GM23338 (cell line): ENCODE measurements around the gene EXOC3L4. TPM values are rescaled to one million over a fixed set of nuclear protein-coding genes. Genes with fewer than 3 reads are reported as not detected.

Experiments used
- ATAC-seq: fragments of 200-7000 bp; cut with Tn5 transposase; 3 replicates; pipeline ENCODE4 v1.9.1; 2020
- DNase-seq: peaks from one replicate; pipeline ENCODE4 v3.0.0-alpha.2; 2015; ENCODE audit warnings: low spot score
- H2AFZ ChIP-seq: fragments of 200-600 bp; sonication (generic); 2 replicates; pipeline ENCODE4 v1.8.0; 2016; ENCODE audit warnings: antibody characterized with exemption, mild to moderate bottlenecking, moderate library complexity
- H3F3A ChIP-seq: fragments of 200-600 bp; sonication (generic); replicated peaks from 2 replicates; pipeline ENCODE4 v1.8.0; 2017; ENCODE audit warnings: antibody characterized with exemption, mixed run types, low read depth
- H3K27ac ChIP-seq: fragments of 200-600 bp; sonication (generic); 2 replicates; pipeline ENCODE4 v1.6.1; 2016; ENCODE audit warnings: low read depth
- H3K27me3 ChIP-seq: fragments of 200-600 bp; sonication (generic); 2 replicates; pipeline ENCODE4 v1.8.0; 2016; ENCODE audit warnings: mild to moderate bottlenecking, mixed run types, moderate library complexity; ENCODE audit not compliant: insufficient read depth
- H3K36me3 ChIP-seq: fragments of 200-600 bp; sonication (generic); 2 replicates; pipeline ENCODE4 v1.8.0; 2016; ENCODE audit warnings: mild to moderate bottlenecking; ENCODE audit not compliant: insufficient read depth
- H3K4me1 ChIP-seq: fragments of 200-600 bp; sonication (generic); 2 replicates; pipeline ENCODE4 v1.8.0; 2016; ENCODE audit warnings: mild to moderate bottlenecking, moderate library complexity; ENCODE audit not compliant: insufficient read depth
- H3K4me2 ChIP-seq: fragments of 200-600 bp; sonication (generic); 2 replicates; pipeline ENCODE4 v1.7.1; 2017; ENCODE audit warnings: mixed run types
- H3K4me3 ChIP-seq: fragments of 200-600 bp; sonication (generic); 2 replicates; pipeline ENCODE4 v1.6.1; 2016; ENCODE audit warnings: mixed run types
- H3K79me2 ChIP-seq: fragments of 200-600 bp; sonication (generic); replicated peaks from 2 replicates; pipeline ENCODE4 v1.8.0; 2017; ENCODE audit warnings: mild to moderate bottlenecking; ENCODE audit not compliant: insufficient read depth
- H3K9me2 ChIP-seq: fragments of 200-600 bp; sonication (generic); 2 replicates; pipeline ENCODE4 v1.8.0; 2017; ENCODE audit not compliant: insufficient read depth
- H4K20me1 ChIP-seq: fragments of 200-600 bp; sonication (generic); replicated peaks from 2 replicates; pipeline ENCODE4 v1.8.0; 2017; ENCODE audit warnings: mild to moderate bottlenecking; ENCODE audit not compliant: insufficient read depth
- H3K27ac Mint-ChIP-seq: 2 replicates; pipeline ENCODE4 v1.8.0; 2020; ENCODE audit warnings: inconsistent platforms, mild to moderate bottlenecking, moderate library complexity, mixed read lengths
- H3K27me3 Mint-ChIP-seq: 3 replicates; pipeline ENCODE4 v1.8.0; 2022; ENCODE audit warnings: low read depth, mild to moderate bottlenecking, moderate library complexity, mixed read lengths, inconsistent platforms; ENCODE audit not compliant: insufficient read depth, poor library complexity
- H3K36me3 Mint-ChIP-seq: 3 replicates; pipeline ENCODE4 v1.8.0; 2021; ENCODE audit warnings: low read depth, mild to moderate bottlenecking, inconsistent platforms, moderate library complexity, mixed read lengths
- H3K4me1 Mint-ChIP-seq: 3 replicates; pipeline ENCODE4 v1.8.0; 2020; ENCODE audit warnings: mild to moderate bottlenecking, inconsistent platforms, mixed read lengths
- H3K4me3 Mint-ChIP-seq: 3 replicates; pipeline ENCODE4 v1.8.0; 2021; ENCODE audit warnings: moderate library complexity, mild to moderate bottlenecking, inconsistent platforms, mixed read lengths
- H3K9me3 Mint-ChIP-seq: 3 replicates; pipeline ENCODE4 v1.8.0; 2020; ENCODE audit warnings: moderate library complexity, mild to moderate bottlenecking, inconsistent platforms, mixed read lengths
- CREB1 ChIP-seq: fragments of 250-450 bp; sonication (Bioruptor Pico); IDR thresholded peaks from 2 replicates; pipeline ENCODE4 v1.5.0; 2020; ENCODE audit warnings: low read depth, mild to moderate bottlenecking, moderate library complexity
- EZH2 ChIP-seq: fragments of 200-600 bp; sonication (generic); IDR thresholded peaks from one replicate; pipeline ENCODE4 v1.8.0; 2017; ENCODE audit warnings: antibody characterized with exemption, mild to moderate bottlenecking, low read depth; ENCODE audit not compliant: unreplicated experiment
- EZH2phosphoT487 ChIP-seq: fragments of 200-600 bp; sonication (generic); IDR thresholded peaks from one replicate; pipeline ENCODE4 v1.8.1; 2018; ENCODE audit warnings: antibody characterized with exemption; ENCODE audit not compliant: unreplicated experiment
- JUNB ChIP-seq: IDR thresholded peaks from one replicate; pipeline ENCODE4 v1.6.1; 2016; ENCODE audit warnings: antibody characterized with exemption; ENCODE audit not compliant: unreplicated experiment
- NANOG ChIP-seq: IDR thresholded peaks from 2 replicates; pipeline ENCODE4 v1.6.1; 2016; ENCODE audit warnings: antibody characterized with exemption, borderline replicate concordance
- POLR2AphosphoS5 ChIP-seq: IDR thresholded peaks from 2 replicates; pipeline ENCODE4 v1.6.1; 2016; ENCODE audit warnings: antibody characterized with exemption, low read depth
- STAT1 ChIP-seq: IDR thresholded peaks from one replicate; pipeline ENCODE4 v1.6.1; 2016; ENCODE audit warnings: antibody characterized with exemption; ENCODE audit not compliant: unreplicated experiment
- ZNF114 ChIP-seq: fragments of 250-450 bp; sonication (Bioruptor Pico); IDR thresholded peaks from 2 replicates; pipeline ENCODE4 v1.5.0; 2020; ENCODE audit warnings: mild to moderate bottlenecking, moderate library complexity
- ZNF331 ChIP-seq: fragments of 250-450 bp; sonication (Bioruptor Pico); IDR thresholded peaks from 2 replicates; pipeline ENCODE4 v1.5.0; 2020; ENCODE audit warnings: low read depth, mild to moderate bottlenecking, moderate library complexity
- polyA plus RNA-seq: library from polyadenylated mRNA; unstranded; fragments of >200 nt; fragmentation: Nextera tagmentation; extraction: Ambion mirVana; gene quantifications from 2 replicates; pipeline ENCODE4 v1.2.1, GENCODE V29; 2016
- total RNA-seq: library from RNA; depleted of rRNA; stranded (reverse); fragments of >200 nt; shearing (Covaris generic); gene quantifications from 2 replicates; pipeline ENCODE4 v1.2.3, GENCODE V29; 2014
- TF ChIP-seq, protein P1 (sequence below), 2 experiments: fragments of 200-600 bp in 1 of 2; sonication (generic) in 1 of 2; conservative IDR thresholded peaks; 2 replicates each; pipeline versions ENCODE4 v1.5.1 to v1.6.1; 2016 to 2017; ENCODE audit warnings: antibody characterized with exemption in 2 of 2, low read depth in 2 of 2, mild to moderate bottlenecking in 2 of 2, moderate library complexity in 1 of 2
- TF ChIP-seq, protein P2 (sequence below): IDR thresholded peaks from 2 replicates; pipeline ENCODE4 v1.6.1; 2016; ENCODE audit warnings: antibody characterized with exemption
- TF ChIP-seq, protein P3 (sequence below): fragments of 250-450 bp; sonication (Bioruptor Pico); IDR thresholded peaks from 2 replicates; pipeline ENCODE4 v1.5.0; 2020; ENCODE audit warnings: mild to moderate bottlenecking, moderate library complexity

Gene EXOC3L4
- total and polyA plus RNA-seq, 2 experiments from 2014 or later: not detected

DNA sequence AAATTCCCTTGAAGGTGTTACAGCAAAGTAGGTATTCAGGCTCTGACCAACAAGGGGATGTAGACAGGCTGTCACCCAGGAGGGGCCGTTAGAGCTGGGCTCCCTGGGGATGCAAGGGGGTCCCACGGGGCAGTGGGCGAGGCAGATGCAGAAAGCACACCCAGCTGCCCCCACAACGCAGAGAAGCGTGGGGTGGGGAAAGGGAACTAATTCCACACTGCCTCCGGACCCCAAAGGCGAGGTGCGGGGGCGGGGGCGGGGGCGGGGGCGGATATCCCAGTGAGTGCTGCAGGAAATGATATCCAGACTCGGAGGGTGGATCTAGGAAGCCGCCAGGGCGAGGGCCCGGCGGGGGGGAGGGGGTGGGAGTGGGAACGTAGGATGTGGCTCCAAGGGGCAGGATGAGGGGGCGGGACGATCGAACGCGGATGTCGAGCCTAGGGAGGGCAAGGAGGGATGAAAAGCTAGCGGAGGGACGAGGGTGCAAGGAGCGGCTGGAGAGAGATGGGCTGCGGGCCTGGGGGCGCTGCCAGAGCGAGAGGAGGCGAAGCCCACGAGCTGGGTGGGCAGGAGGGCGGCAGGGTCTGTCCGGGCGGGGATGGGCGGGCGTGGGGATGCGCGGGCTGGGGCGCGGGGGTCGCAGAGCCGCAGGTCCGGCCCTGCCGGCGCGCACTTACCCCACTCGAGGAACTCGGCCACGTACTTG lies 38.0 kb upstream of the EXOC3L4 start (continued):
- TF ChIP-seq, protein P1, sequence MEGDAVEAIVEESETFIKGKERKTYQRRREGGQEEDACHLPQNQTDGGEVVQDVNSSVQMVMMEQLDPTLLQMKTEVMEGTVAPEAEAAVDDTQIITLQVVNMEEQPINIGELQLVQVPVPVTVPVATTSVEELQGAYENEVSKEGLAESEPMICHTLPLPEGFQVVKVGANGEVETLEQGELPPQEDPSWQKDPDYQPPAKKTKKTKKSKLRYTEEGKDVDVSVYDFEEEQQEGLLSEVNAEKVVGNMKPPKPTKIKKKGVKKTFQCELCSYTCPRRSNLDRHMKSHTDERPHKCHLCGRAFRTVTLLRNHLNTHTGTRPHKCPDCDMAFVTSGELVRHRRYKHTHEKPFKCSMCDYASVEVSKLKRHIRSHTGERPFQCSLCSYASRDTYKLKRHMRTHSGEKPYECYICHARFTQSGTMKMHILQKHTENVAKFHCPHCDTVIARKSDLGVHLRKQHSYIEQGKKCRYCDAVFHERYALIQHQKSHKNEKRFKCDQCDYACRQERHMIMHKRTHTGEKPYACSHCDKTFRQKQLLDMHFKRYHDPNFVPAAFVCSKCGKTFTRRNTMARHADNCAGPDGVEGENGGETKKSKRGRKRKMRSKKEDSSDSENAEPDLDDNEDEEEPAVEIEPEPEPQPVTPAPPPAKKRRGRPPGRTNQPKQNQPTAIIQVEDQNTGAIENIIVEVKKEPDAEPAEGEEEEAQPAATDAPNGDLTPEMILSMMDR (conservative IDR thresholded peaks at IDR 0.05; ENCODE audit: low read depth in 2 of 2): no peak
- no peak for TF ChIP-seq CREB1 (CRISPR knock-in tag)

DNA sequence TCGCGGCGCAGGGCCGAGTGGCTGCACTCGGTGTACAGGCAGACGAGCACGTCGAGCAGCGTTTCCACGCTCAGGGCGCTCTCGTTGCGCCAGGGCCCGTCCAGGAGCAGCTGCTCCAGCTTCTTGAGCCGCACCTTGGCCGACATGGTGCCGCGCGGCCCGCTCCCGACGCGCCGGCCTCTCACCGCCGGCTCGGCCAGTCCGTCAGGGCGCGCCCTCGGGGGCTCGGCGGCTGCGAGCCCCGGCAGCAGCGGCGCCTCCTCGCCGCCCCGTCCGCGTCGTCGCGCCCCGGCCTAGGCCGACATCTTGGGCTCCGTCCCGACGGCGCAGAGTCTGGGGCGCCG lies 37.5 kb upstream of the EXOC3L4 start:
- ATAC-seq (peak; percentile 3; the same call in 2 of the 3 replicates), DNase-seq (no peak)
- peaks cover 4% of the 10 kb centered on the region; the same call in 1 of the 3 replicates for H3K36me3 Mint-ChIP-seq
- peaks cover 44% of the 10 kb centered on the region for H3K79me2 ChIP-seq
- H3K27me3 ChIP-seq: no peaks in the 10 kb centered on the region
- no peak overlapping the region for H2AFZ ChIP-seq
- no peaks in the 10 kb centered on the region for H3K9me2 ChIP-seq
- H3K4me1 ChIP-seq: peaks cover 14% of the 10 kb centered on the region
- peaks cover 8% of the 10 kb centered on the region for H3K27me3 Mint-ChIP-seq
- H4K20me1 ChIP-seq: peaks cover 36% of the 10 kb centered on the region
- no peaks in the 10 kb centered on the region for H3K36me3 ChIP-seq
- peaks cover 25% of the 10 kb centered on the region for H3K4me1 Mint-ChIP-seq
- H3K27ac ChIP-seq: no peak overlapping the region
- H3K9me3 Mint-ChIP-seq: no peaks in the 10 kb centered on the region
- no peak overlapping the region for H3K27ac Mint-ChIP-seq
- H3K4me2 ChIP-seq: peak overlapping the region; percentile 91
- peak overlapping the region; percentile 70 for H3K4me3 ChIP-seq
- H3F3A ChIP-seq: 0 out of 2 replicates have a peak, but pooled peaks cover 7% of the 10 kb centered on the region
- H3K4me3 Mint-ChIP-seq: peak overlapping the region; percentile 90; the same call in 2 of the 3 replicates
- TF ChIP-seq, protein P2, sequence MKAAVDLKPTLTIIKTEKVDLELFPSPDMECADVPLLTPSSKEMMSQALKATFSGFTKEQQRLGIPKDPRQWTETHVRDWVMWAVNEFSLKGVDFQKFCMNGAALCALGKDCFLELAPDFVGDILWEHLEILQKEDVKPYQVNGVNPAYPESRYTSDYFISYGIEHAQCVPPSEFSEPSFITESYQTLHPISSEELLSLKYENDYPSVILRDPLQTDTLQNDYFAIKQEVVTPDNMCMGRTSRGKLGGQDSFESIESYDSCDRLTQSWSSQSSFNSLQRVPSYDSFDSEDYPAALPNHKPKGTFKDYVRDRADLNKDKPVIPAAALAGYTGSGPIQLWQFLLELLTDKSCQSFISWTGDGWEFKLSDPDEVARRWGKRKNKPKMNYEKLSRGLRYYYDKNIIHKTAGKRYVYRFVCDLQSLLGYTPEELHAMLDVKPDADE: no peak
- TF ChIP-seq NANOG (no peak), STAT1 (no peak), CREB1 (CRISPR knock-in tag) (no peak), JUNB (no peak), EZH2phosphoT487 (no peak), ZNF331 (CRISPR knock-in tag) (no peak), EZH2 (no peak), ZNF114 (no peak), POLR2AphosphoS5 (no peak)
- TF ChIP-seq, protein P1 (conservative IDR thresholded peaks at IDR 0.05; ENCODE audit: low read depth in 2 of 2): no peak
- TF ChIP-seq, protein P3, sequence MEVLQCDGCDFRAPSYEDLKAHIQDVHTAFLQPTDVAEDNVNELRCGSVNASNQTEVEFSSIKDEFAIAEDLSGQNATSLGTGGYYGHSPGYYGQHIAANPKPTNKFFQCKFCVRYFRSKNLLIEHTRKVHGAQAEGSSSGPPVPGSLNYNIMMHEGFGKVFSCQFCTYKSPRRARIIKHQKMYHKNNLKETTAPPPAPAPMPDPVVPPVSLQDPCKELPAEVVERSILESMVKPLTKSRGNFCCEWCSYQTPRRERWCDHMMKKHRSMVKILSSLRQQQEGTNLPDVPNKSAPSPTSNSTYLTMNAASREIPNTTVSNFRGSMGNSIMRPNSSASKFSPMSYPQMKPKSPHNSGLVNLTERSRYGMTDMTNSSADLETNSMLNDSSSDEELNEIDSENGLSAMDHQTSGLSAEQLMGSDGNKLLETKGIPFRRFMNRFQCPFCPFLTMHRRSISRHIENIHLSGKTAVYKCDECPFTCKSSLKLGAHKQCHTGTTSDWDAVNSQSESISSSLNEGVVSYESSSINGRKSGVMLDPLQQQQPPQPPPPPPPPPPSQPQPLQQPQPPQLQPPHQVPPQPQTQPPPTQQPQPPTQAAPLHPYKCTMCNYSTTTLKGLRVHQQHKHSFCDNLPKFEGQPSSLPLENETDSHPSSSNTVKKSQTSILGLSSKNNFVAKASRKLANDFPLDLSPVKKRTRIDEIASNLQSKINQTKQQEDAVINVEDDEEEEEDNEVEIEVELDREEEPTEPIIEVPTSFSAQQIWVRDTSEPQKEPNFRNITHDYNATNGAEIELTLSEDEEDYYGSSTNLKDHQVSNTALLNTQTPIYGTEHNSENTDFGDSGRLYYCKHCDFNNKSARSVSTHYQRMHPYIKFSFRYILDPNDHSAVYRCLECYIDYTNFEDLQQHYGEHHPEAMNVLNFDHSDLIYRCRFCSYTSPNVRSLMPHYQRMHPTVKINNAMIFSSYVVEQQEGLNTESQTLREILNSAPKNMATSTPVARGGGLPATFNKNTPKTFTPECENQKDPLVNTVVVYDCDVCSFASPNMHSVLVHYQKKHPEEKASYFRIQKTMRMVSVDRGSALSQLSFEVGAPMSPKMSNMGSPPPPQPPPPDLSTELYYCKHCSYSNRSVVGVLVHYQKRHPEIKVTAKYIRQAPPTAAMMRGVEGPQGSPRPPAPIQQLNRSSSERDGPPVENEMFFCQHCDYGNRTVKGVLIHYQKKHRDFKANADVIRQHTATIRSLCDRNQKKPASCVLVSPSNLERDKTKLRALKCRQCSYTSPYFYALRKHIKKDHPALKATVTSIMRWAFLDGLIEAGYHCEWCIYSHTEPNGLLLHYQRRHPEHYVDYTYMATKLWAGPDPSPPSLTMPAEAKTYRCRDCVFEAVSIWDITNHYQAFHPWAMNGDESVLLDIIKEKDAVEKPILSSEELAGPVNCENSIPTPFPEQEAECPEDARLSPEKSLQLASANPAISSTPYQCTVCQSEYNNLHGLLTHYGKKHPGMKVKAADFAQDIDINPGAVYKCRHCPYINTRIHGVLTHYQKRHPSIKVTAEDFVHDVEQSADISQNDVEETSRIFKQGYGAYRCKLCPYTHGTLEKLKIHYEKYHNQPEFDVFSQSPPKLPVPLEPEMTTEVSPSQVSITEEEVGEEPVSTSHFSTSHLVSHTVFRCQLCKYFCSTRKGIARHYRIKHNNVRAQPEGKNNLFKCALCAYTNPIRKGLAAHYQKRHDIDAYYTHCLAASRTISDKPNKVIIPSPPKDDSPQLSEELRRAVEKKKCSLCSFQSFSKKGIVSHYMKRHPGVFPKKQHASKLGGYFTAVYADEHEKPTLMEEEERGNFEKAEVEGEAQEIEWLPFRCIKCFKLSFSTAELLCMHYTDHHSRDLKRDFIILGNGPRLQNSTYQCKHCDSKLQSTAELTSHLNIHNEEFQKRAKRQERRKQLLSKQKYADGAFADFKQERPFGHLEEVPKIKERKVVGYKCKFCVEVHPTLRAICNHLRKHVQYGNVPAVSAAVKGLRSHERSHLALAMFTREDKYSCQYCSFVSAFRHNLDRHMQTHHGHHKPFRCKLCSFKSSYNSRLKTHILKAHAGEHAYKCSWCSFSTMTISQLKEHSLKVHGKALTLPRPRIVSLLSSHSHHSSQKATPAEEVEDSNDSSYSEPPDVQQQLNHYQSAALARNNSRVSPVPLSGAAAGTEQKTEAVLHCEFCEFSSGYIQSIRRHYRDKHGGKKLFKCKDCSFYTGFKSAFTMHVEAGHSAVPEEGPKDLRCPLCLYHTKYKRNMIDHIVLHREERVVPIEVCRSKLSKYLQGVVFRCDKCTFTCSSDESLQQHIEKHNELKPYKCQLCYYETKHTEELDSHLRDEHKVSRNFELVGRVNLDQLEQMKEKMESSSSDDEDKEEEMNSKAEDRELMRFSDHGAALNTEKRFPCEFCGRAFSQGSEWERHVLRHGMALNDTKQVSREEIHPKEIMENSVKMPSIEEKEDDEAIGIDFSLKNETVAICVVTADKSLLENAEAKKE (CRISPR knock-in tag): no peak
